GM12873 (cell line): ENCODE data around the gene CHPF2.

Source experiments
- CTCF ChIP-seq: IDR thresholded peaks from 2 replicates; pipeline ENCODE4 v1.5.1; 2012; ENCODE audit warnings: low read depth, mild to moderate bottlenecking, moderate library complexity, low read length, control low read depth; ENCODE audit not compliant: insufficient read depth; ENCODE audit errors: missing control alignments

The CHPF2 gene

DNA sequence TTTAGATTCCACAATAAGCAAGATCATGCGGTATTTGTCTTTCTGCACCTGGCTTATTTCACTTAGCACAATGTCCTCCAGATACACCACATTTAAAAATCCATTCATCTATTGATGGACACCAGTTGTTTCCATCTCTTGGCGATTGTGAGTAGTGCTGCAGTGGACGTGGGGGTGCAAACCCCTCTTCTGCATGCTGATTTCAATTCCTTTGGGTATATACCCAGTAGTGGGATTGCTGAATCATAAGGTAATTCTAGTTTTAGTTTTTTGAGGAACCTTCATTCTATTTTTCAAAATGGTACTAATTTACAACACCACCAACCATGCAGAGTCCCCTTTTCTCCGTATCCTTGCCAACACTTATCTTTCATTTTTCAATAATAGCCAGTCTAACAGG, 43.2 kb upstream of the CHPF2 start:
- TF ChIP-seq CTCF, result no peak

GRCh38 chr7:151191544-151191943, 40.7 kb upstream of the CHPF2 start:
- TF ChIP-seq CTCF, result no peak

DNA sequence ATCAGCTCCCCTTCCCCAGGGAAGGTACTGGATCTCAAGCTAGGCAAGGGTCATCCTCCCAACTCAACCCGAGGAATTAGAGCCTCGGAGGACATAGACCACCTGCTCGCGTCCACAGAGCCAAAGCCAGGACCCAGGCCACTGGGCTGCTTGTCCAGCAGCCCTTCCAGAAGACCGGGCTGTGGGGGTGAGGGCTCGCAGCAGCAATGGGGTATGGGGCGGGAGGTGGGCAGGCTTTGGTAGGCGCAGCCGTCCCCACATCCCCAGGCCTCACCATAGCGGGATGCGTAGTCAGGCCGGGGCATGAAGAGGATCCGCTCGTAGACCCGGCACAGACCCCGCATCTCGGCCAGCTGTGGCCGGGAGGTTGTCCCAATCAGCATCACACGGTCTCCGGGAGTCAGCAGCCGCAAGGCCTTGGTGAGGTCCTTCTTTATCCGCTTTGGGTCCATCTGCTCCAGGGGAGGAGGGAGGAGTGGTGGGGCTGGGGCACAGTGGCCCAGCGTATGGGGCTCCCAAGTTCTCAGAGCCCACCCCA, 40.2 kb upstream of the CHPF2 start:
- no peak for TF ChIP-seq CTCF

DNA sequence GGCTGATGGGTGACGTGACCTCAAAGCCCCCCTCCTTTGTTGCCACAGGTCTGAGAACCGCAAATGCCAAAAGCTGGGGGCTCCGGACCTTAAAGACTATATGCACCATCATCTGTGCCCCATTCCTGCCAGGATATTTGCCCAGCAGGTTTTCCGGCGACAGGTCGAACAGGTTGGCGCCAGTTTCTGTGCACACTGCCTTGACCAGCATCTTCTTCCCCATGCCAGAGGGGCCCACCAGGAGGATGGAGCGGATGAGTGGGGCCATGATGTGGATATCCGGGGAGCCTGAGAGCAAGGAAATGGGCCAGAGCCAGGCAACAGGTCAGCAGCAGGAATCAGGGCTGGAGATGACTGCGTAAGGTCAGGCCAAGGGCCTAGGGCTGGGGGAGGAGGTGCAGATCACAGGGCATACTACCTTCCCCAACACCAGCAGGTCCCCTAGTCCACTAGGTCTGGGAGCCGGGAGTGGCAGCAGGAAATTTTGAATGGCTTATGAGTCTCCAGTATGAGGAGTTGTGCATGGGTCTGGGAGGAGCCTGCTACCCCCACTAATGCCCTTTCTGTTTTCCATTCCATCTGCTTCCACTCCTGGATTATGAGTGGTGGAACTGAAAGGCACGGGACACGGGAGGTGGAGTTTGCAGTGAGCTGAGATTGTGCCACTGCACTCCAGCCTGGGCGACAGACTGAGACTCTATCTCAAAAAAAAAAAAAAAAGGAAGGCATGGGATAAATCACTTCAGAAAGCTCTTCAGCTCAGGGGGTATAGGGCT, 38.9 kb upstream of the CHPF2 start:
- TF ChIP-seq CTCF, result no peak

DNA sequence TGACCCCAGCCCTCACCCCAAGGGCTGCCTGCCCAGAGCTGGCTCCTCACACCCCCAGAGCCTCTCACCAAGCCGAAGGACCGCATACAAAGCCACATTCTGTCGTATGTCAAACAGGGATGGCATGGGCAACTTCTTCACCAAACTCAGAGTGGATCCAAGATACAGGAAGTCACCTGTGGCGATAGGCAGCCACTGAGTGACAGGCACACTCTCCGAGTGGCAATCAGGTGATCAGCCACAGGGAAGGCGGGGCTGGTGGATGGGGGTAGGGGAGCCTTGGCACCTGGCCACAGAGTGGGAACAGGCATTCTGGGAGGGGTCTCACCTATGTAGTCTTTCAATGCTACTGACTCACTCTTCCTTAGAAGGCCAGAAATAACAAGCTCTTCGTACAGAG, 38.1 kb upstream of the CHPF2 start:
- no peak for TF ChIP-seq CTCF

DNA sequence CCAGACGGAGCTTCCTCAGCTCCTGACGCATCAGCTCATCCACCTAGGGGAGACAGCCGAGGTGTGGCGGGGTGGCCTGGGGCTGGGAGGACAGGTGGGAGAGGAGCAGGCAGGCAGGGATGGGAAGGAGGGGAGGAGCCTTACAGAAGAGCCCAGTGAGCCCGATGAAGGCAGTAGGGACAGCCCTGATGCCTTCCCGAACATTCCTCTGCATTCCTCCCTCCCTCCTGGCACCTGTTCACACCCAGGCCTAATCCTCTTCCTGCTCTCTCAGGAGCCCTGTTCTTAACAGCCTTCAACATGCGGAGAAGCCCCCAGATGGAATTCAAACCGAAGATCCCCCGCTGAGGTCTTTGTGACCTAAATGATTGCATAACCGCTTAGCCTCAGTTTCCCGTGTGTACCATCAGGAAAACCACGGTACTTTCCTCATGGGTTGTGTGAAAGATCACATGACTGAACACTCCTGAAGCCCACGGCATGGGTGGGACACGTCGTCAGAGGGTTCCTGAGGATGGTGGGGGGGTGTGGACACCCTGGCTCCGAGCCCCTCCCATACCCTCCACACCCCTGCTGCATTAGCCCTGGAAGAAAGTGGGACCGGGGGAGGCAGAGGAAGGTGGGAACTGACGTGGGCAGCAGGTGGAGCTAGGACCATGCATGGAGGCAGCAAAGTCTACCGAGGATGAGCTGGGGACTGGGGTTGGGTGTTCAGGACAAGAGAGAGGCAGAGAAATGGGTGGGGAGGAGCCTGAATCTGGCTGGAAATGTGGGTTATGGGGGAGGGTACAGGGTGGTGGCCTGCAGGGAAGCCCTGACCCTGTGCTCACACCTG, 36.5 kb upstream of the CHPF2 start:
- no peak for TF ChIP-seq CTCF

- no peak for TF ChIP-seq CTCF
Observed at GRCh38 chr7:151197932-151198331, 34.4 kb upstream of the CHPF2 start.
